Activated B cell treated with CpG ODN at 0.5 μM for 24 hours (primary cell): Measurements from ENCODE around the gene PDHA2. TPM values are rescaled to one million over a fixed set of nuclear protein-coding genes. Genes with fewer than 3 reads are reported as not detected.

Experiments used
- ATAC-seq: fragments of 200-7000 bp; cut with Tn5 transposase; one replicate; pipeline ENCODE4 v1.10.0; 2021; ENCODE audit warnings: low read depth, mild to moderate bottlenecking, moderate library complexity
- CTCF ChIA-PET: fragments of 350-600 bp; sonication (Branson Sonifier 250); formaldehyde crosslinking; loops from one replicate; lab custom pipeline; 2021; ENCODE audit warnings: antibody characterized with exemption; lab: Charles Lee
- POLR2A ChIA-PET: fragments of 350-600 bp; sonication (Branson Sonifier 250); formaldehyde crosslinking; loops from one replicate; lab custom pipeline; 2021; ENCODE audit warnings: antibody characterized with exemption; lab: Charles Lee
- DNase-seq: peaks from one replicate; pipeline ENCODE4 v3.0.0; 2022
- H3K27ac Mint-ChIP-seq: one replicate; pipeline ENCODE4 v1.8.0; 2020; ENCODE audit warnings: mixed read lengths
- H3K27me3 Mint-ChIP-seq: one replicate; pipeline ENCODE4 v1.8.0; 2021; ENCODE audit warnings: mixed read lengths
- H3K36me3 Mint-ChIP-seq: one replicate; pipeline ENCODE4 v1.8.0; 2021; ENCODE audit warnings: low read depth, mixed read lengths
- H3K4me1 Mint-ChIP-seq: one replicate; pipeline ENCODE4 v1.8.0; 2021; ENCODE audit warnings: mixed read lengths
- H3K4me3 Mint-ChIP-seq: one replicate; pipeline ENCODE4 v1.8.0; 2020; ENCODE audit warnings: mild to moderate bottlenecking, mixed read lengths
- H3K9me3 Mint-ChIP-seq: one replicate; pipeline ENCODE4 v1.8.0; 2020; ENCODE audit warnings: mixed read lengths
- intact Hi-C: fragments of 100-400 bp; cut with micrococcal nuclease; formaldehyde crosslinking; loops from one replicate; pipeline ENCODE4 v1.15.1; 2024
- total RNA-seq: library from RNA; stranded (reverse); gene quantifications from 2 replicates; pipeline ENCODE4 v1.2.3, GENCODE V29; 2022
- TF ChIP-seq, protein P1 (sequence below): fragments of 200-600 bp; IDR thresholded peaks from one replicate; pipeline ENCODE4 v1.8.0; 2022; ENCODE audit warnings: antibody characterized with exemption, mild to moderate bottlenecking

Gene PDHA2
- total RNA-seq, 1 donor from 2014 or later, result not detected

DNA sequence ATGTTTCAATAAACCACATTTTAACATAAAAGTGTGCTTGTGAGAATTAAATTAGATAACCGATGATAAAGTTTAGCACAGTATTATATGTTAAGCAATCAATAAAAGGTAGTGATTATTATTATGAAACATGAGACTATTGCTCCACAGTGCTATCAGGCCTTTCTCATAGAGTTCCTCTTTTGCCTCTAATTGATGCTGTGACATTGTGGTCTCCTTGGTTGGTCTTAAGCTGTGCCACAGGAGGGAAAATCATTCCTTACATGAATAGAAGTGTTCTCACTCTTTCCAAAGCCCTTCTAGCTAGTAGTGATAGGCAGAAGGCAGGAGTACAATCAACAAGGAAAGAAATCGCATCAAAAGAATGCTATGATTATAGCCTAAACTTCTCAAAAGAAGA, 9.2 kb upstream of the PDHA2 start:
- TF ChIP-seq, protein P1, sequence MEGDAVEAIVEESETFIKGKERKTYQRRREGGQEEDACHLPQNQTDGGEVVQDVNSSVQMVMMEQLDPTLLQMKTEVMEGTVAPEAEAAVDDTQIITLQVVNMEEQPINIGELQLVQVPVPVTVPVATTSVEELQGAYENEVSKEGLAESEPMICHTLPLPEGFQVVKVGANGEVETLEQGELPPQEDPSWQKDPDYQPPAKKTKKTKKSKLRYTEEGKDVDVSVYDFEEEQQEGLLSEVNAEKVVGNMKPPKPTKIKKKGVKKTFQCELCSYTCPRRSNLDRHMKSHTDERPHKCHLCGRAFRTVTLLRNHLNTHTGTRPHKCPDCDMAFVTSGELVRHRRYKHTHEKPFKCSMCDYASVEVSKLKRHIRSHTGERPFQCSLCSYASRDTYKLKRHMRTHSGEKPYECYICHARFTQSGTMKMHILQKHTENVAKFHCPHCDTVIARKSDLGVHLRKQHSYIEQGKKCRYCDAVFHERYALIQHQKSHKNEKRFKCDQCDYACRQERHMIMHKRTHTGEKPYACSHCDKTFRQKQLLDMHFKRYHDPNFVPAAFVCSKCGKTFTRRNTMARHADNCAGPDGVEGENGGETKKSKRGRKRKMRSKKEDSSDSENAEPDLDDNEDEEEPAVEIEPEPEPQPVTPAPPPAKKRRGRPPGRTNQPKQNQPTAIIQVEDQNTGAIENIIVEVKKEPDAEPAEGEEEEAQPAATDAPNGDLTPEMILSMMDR, result no peak
- H3K4me3 Mint-ChIP-seq, result no peak overlapping the region
- POLR2A ChIA-PET, result no interaction called here
- H3K9me3 Mint-ChIP-seq, result peaks cover 5% of the 10 kb centered on the region
- DNase-seq (no peak), ATAC-seq (no peak)
- H3K27me3 Mint-ChIP-seq, result no peaks in the 10 kb centered on the region
- CTCF ChIA-PET, result no interaction called here
- intact Hi-C loops, result no loop called here
- H3K4me1 Mint-ChIP-seq, result no peaks in the 10 kb centered on the region
- H3K36me3 Mint-ChIP-seq, result no peaks in the 10 kb centered on the region
- no peak overlapping the region for H3K27ac Mint-ChIP-seq

DNA sequence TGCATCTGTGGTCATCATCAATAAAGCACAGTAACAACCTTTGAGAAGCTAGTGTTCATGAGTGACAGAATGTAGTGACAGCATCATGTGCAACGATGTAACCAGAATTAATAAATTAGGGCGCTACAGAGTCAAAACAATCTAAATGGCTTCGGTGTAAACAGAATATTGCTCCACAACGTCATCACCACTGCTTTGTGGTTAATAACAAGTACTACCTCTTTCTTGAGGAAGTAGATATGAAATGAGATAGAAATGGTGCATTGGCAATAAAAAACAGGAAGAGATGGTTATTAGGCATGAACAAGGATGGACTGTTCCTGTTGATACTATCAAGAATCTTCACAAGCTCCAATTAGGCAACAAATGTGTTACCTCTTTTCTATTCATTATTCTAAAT, 8.7 kb upstream of the PDHA2 start:
- CTCF ChIA-PET, result no interaction called here
- Mint-ChIP-seq H3K36me3 (no peaks in the 10 kb centered on the region), H3K4me3 (no peak overlapping the region), H3K27ac (no peak overlapping the region), H3K27me3 (no peaks in the 10 kb centered on the region), H3K9me3 (peaks cover 5% of the 10 kb centered on the region), H3K4me1 (no peaks in the 10 kb centered on the region)
- POLR2A ChIA-PET, result no interaction called here
- TF ChIP-seq, protein P1, result no peak
- no peak for DNase-seq
- intact Hi-C loops, result no loop called here
- ATAC-seq, result no peak

DNA sequence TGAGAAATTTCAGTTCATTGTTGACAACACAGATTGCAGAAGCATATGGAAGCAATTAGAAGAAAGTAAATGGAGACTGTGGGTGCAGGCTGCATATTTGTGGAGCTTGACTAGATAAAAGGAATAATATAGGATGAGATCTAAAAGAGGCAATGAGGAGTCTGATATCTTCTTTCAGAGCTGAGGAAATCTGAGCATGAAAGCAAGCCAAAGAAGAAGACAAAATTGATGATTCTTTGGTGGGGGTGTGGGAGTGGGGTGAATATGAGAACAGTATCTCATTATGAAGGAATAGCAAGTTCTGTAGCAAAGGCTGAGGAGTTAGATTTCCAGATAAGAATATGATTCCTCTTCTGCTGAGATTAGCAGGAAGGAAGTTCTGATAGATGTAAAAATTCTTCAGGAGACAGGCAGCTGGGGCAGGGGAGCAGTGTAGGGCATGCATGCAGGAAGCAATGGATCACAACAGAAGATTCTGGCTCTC, 6.1 kb upstream of the PDHA2 start:
- H3K36me3 Mint-ChIP-seq, result no peaks in the 10 kb centered on the region
- H3K27me3 Mint-ChIP-seq, result no peaks in the 10 kb centered on the region
- TF ChIP-seq, protein P1, result no peak
- intact Hi-C loops, result no loop called here
- POLR2A ChIA-PET, result no interaction called here
- no peaks in the 10 kb centered on the region for H3K4me1 Mint-ChIP-seq
- DNase-seq (no peak), ATAC-seq (no peak)
- CTCF ChIA-PET, result no interaction called here
- no peak overlapping the region for H3K27ac Mint-ChIP-seq
- peaks cover 5% of the 10 kb centered on the region for H3K9me3 Mint-ChIP-seq
- H3K4me3 Mint-ChIP-seq, result no peak overlapping the region

DNA sequence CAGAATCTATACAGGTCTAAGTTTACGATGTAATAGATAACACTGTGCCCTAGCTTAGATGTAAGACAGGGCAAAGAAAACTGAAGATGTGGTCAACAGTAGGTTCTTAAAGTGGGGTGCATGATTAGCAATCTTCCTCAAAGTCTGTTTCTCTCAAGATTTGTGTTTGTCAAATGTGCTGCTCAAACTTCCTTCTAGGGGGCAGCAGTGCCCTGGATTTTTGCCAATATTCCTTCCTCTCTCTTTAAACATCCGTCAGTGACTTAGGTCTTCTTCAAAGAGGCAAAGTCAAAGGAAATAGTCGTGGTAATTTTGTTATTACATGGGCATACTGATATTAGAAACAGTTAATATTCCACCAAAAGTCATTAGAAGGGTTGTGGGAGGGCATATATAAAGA, 4.2 kb upstream of the PDHA2 start:
- Mint-ChIP-seq H3K36me3 (no peaks in the 10 kb centered on the region), H3K27me3 (no peaks in the 10 kb centered on the region), H3K4me3 (no peak overlapping the region), H3K27ac (no peak overlapping the region), H3K9me3 (peaks cover 4% of the 10 kb centered on the region), H3K4me1 (no peaks in the 10 kb centered on the region)
- TF ChIP-seq, protein P1, result no peak
- POLR2A ChIA-PET, result no interaction called here
- DNase-seq (no peak), ATAC-seq (no peak)
- intact Hi-C loops, result no loop called here
- CTCF ChIA-PET, result no interaction called here

DNA sequence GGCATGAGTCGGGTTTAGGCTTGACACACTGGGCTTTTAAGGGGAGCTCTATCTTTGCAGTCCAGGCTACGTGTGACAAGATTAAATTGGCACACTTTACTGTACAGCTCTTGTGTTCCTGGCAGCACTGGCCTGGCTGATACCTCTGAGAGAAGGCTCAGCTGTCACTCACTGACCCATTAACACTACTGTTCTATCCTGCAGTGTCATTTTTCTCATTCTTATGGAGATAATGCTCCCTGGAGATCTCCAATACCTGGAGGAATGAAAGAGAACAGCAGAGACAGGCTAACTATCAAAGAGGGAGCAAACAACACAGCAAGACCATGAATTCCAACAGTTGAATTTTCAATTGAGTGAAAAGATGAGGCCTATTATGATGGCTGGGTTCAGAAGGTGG, 1.7 kb upstream of the PDHA2 start:
- ATAC-seq, result no peak
- no peaks in the 10 kb centered on the region for H3K4me1 Mint-ChIP-seq
- ChIA-PET POLR2A (no interaction called here), CTCF (no interaction called here)
- no peak overlapping the region for H3K4me3 Mint-ChIP-seq
- H3K27ac Mint-ChIP-seq, result no peak overlapping the region
- H3K27me3 Mint-ChIP-seq, result no peaks in the 10 kb centered on the region
- H3K36me3 Mint-ChIP-seq, result no peaks in the 10 kb centered on the region
- TF ChIP-seq, protein P1, result no peak
- no peak for DNase-seq
- intact Hi-C loops, result no loop called here
- H3K9me3 Mint-ChIP-seq, result peaks cover 3% of the 10 kb centered on the region
